Esophagus squamous epithelium (tissue), 4 donors: ENCODE data around the gene COX6B2.

Source experiments
- CTCF ChIP-seq, 6 experiments: fragments of 450-650 bp in 4 of 6; fragments of 200-600 bp in 2 of 6; sonication (generic) in 2 of 6; IDR thresholded peaks; one replicate each; pipeline ENCODE4 v1.5.1; 2016 to 2019; ENCODE audit warnings: antibody characterized with exemption in 6 of 6, mild to moderate bottlenecking in 4 of 6, moderate library complexity in 4 of 6
- POLR2A ChIP-seq, 4 donors: fragments of 450-650 bp; IDR thresholded peaks; one replicate each; pipeline ENCODE4 v1.6.1; 2017; ENCODE audit warnings: antibody characterized with exemption in 4 of 4, mild to moderate bottlenecking in 4 of 4, moderate library complexity in 3 of 4

- TF ChIP-seq CTCF (IDR thresholded peaks at IDR 0.05) (no peak), POLR2A (IDR thresholded peaks at IDR 0.05) (no peak)
Measured at GRCh38 chr19:55366790-55367189, 12.3 kb upstream of the COX6B2 start.
